ENCODE results near the gene PSEN2. TPM values are rescaled to one million over a fixed set of nuclear protein-coding genes. Genes with fewer than 3 reads are reported as not detected.

PSEN2 gene
- total RNA-seq, 2 experiments from 2014 or later = 0.64 to 0.69 TPM

DNA sequence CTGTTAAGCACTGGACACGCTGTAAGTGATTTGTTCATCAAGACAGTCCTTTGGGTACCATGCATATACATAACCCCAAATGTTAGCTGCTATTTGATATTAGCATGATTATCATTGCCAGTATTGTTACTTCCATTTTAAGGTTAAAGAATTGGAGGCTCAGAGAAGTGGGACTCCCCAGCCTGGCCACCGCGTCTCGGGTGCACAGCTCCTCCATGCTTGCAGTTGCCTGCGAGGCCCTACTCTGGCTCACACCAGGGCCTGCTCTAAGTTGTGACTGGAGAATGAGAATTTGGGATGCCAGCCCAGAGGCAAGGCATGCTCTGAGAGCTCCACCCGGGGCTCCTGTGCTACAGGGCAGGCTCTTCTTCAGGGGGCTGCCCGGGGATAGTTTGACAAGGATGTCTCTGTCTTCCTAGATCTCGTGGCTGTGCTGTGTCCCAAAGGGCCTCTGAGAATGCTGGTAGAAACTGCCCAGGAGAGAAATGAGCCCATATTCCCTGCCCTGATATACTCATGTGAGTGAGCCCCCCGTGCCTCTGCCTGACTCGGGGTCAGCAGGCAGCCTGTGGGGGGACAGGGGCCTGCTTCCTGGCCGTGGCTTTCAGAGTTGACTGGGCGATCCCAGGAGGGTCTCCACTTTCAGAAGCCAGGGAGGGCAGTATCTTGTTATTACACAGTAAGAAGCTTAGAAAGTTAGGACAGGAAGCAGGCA is 19.4 kb downstream of the PSEN2 start:
- Mint-ChIP-seq H3K9me3 (no peaks in the 10 kb centered on the region), H3K27ac (no peak overlapping the region), H3K4me3 (no peak overlapping the region), H3K36me3 (ENCODE audit: low read depth) (no peaks in the 10 kb centered on the region), H3K4me1 (ENCODE audit: low read depth) (peaks cover 18% of the 10 kb centered on the region), H3K27me3 (ENCODE audit: low read depth) (no peaks in the 10 kb centered on the region)
- DNase-seq = no peak
- CTCF ChIA-PET = interaction anchor here (0.6 kb wide), 1 partner anchor 198 kb away, joined by 4 read pairs; no protein-coding TSS in a partner anchor
- intact Hi-C loops (cut with micrococcal nuclease) = no loop called here

DNA sequence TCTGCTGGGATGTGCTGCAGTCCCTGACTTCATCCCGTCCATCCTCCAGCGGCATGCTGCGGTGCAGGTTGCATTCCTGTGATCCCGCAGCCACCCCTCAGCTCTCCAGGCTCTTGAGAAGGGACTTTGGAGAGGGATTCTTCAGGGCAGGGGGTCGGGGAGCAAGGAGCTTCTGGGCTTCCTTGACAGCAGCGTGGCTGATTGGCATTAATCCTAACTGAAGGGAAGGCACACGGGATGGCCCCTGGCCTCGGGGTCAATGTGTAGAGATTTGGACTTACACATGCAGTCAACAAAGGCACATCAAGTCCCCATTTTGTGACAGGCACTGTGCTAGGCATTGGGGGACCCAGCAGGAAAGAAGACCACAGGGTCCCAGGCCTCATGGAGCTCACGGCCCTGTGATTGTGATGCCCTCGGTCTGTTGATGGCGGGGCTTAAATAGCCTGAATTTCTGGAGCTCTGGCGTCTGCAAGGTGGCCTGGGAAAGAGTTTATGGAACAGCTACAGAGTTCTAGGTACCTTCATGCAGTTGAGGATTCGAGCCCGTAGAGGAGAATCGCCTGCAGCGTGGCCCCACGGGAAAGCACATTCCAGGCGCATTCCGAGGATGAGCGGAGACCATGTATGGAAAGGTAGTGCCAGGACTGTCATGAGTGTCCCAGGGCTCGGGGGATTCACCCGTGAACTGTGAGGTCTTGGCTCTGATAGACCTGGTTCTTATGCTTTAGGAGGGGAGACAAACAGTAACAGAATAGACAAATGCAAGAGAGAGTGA is 20.1 kb downstream of the PSEN2 start:
- H3K27ac Mint-ChIP-seq = no peak overlapping the region
- intact Hi-C loops (cut with micrococcal nuclease) = no loop called here
- H3K4me3 Mint-ChIP-seq = no peak overlapping the region
- no peaks in the 10 kb centered on the region for H3K9me3 Mint-ChIP-seq
- H3K27me3 Mint-ChIP-seq (ENCODE audit: low read depth) = no peaks in the 10 kb centered on the region
- DNase-seq = no peak
- CTCF ChIA-PET = no interaction called here
- no peaks in the 10 kb centered on the region for H3K36me3 Mint-ChIP-seq (ENCODE audit: low read depth)
- peaks cover 10% of the 10 kb centered on the region for H3K4me1 Mint-ChIP-seq (ENCODE audit: low read depth)

DNA sequence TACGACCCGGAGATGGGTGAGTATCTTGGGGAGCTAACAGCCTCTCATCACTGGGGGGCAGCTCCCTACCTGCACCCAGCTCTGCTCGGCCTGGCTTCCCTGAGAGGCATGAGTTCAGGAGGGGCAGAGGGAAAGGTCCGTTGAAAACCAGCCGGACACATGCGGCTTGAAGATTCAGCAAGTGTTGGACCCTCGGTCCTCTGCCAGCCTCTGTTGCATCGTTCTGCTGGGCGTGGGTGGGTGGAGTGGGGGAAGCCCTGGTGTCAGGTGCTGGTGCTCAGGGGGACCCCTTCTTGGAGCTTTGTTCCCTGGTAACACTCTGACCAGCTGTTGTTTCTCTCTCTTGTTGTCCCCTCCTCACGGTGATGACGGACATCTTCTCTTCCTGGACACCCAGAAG is 20.9 kb downstream of the PSEN2 start:
- H3K4me1 Mint-ChIP-seq (ENCODE audit: low read depth) = peaks cover 2% of the 10 kb centered on the region
- H3K27me3 Mint-ChIP-seq (ENCODE audit: low read depth) = no peaks in the 10 kb centered on the region
- H3K36me3 Mint-ChIP-seq (ENCODE audit: low read depth) = no peaks in the 10 kb centered on the region
- H3K4me3 Mint-ChIP-seq = no peak overlapping the region
- H3K9me3 Mint-ChIP-seq = no peaks in the 10 kb centered on the region
- no peak for DNase-seq
- H3K27ac Mint-ChIP-seq = no peak overlapping the region
- intact Hi-C loops (cut with micrococcal nuclease) = no loop called here
- CTCF ChIA-PET = no interaction called here

DNA sequence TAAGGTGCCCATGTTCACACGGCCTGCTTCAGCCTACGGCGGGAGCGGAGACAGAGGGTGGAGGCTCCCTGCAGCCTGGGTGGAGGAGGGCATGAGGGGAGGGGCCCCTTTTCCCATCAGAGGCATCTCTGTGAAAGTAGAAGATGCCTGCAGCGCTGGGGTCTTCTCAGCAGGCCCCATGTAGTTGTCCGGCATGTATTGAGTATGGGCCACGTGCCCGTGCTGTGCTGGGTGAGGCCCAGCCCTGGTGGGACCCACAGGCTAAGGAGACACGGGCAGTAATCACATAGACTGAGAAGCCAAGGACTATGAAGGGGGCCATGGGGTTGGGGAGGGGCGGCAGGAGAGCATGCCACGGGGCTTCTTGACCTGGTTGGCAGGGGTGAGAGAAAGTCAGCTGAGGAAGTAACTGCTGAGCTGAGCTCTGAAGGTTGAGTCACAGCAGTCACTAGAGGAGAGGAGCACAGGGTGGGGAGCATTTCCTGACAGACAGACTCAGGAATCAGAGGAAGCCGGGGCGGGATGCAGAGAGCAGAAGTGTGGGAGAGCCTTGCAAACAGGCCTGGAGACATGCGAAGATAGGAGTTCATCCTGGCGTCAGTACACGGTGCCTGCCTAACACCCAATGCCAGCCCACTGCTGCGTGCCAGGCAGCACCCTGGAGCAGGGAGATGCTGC is 21.6 kb downstream of the PSEN2 start:
- no peaks in the 10 kb centered on the region for H3K27me3 Mint-ChIP-seq (ENCODE audit: low read depth)
- no peak overlapping the region for H3K27ac Mint-ChIP-seq
- intact Hi-C loops (cut with micrococcal nuclease) = no loop called here
- CTCF ChIA-PET = no interaction called here
- H3K4me3 Mint-ChIP-seq = no peak overlapping the region
- no peaks in the 10 kb centered on the region for H3K9me3 Mint-ChIP-seq
- H3K4me1 Mint-ChIP-seq (ENCODE audit: low read depth) = no peaks in the 10 kb centered on the region
- no peak for DNase-seq
- no peaks in the 10 kb centered on the region for H3K36me3 Mint-ChIP-seq (ENCODE audit: low read depth)

DNA sequence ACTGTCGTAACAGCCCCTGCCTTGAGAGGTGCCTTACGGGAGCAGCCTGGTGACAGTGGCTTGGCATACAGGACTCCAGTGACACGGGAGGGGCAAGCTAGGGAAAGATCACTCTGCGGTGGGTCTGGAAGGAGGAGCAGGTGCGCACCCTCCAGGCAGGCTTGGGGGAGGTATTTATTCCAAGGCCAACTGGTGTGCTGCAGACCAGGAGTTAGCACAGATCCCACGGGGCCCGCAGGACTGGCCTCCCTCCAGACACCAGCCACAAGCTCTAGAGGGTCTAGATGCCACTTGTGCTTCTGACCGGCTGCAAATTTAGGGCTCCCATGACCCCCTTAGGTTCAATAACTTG is 22.1 kb downstream of the PSEN2 start:
- H3K9me3 Mint-ChIP-seq = no peaks in the 10 kb centered on the region
- H3K4me3 Mint-ChIP-seq = no peak overlapping the region
- DNase-seq = no peak
- H3K27ac Mint-ChIP-seq = no peak overlapping the region
- CTCF ChIA-PET = no interaction called here
- no peaks in the 10 kb centered on the region for H3K27me3 Mint-ChIP-seq (ENCODE audit: low read depth)
- H3K36me3 Mint-ChIP-seq (ENCODE audit: low read depth) = no peaks in the 10 kb centered on the region
- no peaks in the 10 kb centered on the region for H3K4me1 Mint-ChIP-seq (ENCODE audit: low read depth)
- intact Hi-C loops (cut with micrococcal nuclease) = no loop called here

DNA sequence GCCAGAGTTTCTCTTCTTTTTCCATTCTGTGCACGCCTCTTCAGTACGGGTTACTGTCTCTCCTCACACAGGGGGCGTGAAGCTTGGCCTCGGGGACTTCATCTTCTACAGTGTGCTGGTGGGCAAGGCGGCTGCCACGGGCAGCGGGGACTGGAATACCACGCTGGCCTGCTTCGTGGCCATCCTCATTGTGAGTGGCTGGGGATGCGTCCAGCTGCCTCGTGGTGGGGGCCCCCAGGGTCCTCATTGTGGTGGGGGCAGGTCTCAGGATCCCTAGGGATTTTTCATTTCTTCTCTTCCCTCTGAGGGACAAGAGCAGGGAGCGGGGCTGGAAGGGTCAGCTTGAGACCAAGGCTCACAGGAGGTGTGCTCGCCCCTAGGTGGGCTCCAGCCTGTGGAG is 23.5 kb downstream of the PSEN2 start:
- no peak overlapping the region for H3K4me3 Mint-ChIP-seq
- no peaks in the 10 kb centered on the region for H3K9me3 Mint-ChIP-seq
- CTCF ChIA-PET = interaction anchor here (0.6 kb wide), 1 partner anchor 137 kb away, joined by 4 read pairs; no protein-coding TSS in a partner anchor
- no peak for DNase-seq
- no peaks in the 10 kb centered on the region for H3K36me3 Mint-ChIP-seq (ENCODE audit: low read depth)
- intact Hi-C loops (cut with micrococcal nuclease) = no loop called here
- no peak overlapping the region for H3K27ac Mint-ChIP-seq
- no peaks in the 10 kb centered on the region for H3K27me3 Mint-ChIP-seq (ENCODE audit: low read depth)
- no peaks in the 10 kb centered on the region for H3K4me1 Mint-ChIP-seq (ENCODE audit: low read depth)

DNA sequence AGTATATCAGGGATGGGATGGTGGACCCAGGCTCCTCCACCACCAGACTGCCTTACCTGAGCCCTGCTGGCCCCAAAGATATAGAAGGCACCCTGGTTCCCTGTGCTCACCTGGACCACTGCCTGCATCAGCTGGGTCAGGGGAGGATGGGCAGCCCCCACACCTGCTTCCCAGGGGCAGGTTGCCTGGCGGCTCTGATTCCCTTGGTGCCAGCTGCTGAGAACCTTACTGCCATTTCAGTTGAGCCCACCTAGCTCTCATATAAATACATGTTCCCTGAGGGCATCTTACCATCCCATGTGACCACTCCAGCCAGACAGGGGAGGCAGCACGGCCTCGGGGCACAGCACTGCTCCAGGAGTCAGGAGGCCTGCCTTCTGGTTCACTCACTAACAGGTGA is 24.4 kb downstream of the PSEN2 start:
- Mint-ChIP-seq H3K9me3 (no peaks in the 10 kb centered on the region), H3K4me3 (no peak overlapping the region), H3K36me3 (ENCODE audit: low read depth) (no peaks in the 10 kb centered on the region), H3K27ac (no peak overlapping the region), H3K27me3 (ENCODE audit: low read depth) (no peaks in the 10 kb centered on the region), H3K4me1 (ENCODE audit: low read depth) (no peaks in the 10 kb centered on the region)
- intact Hi-C loops (cut with micrococcal nuclease) = no loop called here
- no peak for DNase-seq
- CTCF ChIA-PET = no interaction called here

DNA sequence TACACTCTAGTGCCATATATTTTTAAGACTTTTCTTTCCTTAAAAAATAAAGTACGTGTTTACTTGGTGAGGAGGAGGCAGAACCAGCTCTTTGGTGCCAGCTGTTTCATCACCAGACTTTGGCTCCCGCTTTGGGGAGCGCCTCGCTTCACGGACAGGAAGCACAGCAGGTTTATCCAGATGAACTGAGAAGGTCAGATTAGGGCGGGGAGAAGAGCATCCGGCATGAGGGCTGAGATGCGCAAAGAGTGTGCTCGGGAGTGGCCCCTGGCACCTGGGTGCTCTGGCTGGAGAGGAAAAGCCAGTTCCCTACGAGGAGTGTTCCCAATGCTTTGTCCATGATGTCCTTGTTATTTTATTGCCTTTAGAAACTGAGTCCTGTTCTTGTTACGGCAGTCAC is 25.2 kb downstream of the PSEN2 start:
- no peaks in the 10 kb centered on the region for H3K36me3 Mint-ChIP-seq (ENCODE audit: low read depth)
- no peak for DNase-seq
- no peaks in the 10 kb centered on the region for H3K4me1 Mint-ChIP-seq (ENCODE audit: low read depth)
- no peaks in the 10 kb centered on the region for H3K9me3 Mint-ChIP-seq
- H3K27me3 Mint-ChIP-seq (ENCODE audit: low read depth) = no peaks in the 10 kb centered on the region
- no peak overlapping the region for H3K27ac Mint-ChIP-seq
- H3K4me3 Mint-ChIP-seq = no peak overlapping the region
- CTCF ChIA-PET = interaction anchor here (1.2 kb wide), 1 partner anchor 287 kb away, joined by 3 read pairs; no protein-coding TSS in a partner anchor
- intact Hi-C loops (cut with micrococcal nuclease) = no loop called here

DNA sequence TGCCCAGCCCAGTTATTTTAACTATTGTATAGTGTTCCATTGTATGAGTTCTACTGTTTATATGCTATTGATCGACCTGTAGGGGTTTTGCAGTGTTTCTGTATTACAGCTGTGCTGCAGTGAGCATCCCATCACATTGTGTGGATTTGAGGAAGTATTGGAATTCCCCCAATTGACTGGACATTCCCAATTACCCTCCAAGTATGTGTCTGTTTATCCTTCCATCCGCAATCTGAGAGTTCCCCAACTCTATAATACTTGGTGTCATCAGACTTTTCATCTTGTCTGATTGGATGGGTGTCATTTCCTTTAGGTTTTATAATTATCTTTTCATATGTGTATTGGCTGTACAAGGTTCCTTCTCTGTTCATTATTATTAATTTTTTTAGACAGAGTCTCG is 27.8 kb downstream of the PSEN2 start:
- H3K27ac Mint-ChIP-seq = no peak overlapping the region

DNA sequence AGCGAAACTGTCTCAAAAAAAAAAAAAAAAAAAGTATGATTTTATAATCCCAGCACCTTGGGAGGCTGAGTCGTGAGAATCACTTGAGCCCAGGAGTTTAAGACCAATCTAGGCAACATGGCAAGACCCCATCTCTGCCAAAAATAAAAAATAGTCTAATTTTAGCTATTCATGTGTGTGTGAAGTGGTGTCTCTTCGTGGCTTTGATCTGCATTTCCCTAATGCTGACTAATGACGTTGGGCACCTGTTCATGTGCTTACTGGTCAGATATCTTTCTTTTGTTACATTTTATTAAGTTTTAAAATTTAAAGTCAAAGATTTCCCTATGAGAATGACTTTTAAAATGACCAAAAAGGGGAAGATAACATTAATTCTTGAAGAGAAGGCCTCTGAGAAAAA is 31.0 kb downstream of the PSEN2 start:
- no peaks in the 10 kb centered on the region for H3K9me3 Mint-ChIP-seq
- H3K4me3 Mint-ChIP-seq = no peak overlapping the region
- CTCF ChIA-PET = interaction anchor here (0.7 kb wide), 1 partner anchor 403 kb away, joined by 4 read pairs; no protein-coding TSS in a partner anchor
- H3K36me3 Mint-ChIP-seq (ENCODE audit: low read depth) = no peaks in the 10 kb centered on the region
- H3K27ac Mint-ChIP-seq = no peak overlapping the region
- intact Hi-C loops (cut with micrococcal nuclease) = no loop called here
- no peaks in the 10 kb centered on the region for H3K4me1 Mint-ChIP-seq (ENCODE audit: low read depth)
- DNase-seq = no peak
- H3K27me3 Mint-ChIP-seq (ENCODE audit: low read depth) = no peaks in the 10 kb centered on the region

More for the DNA sequence above, 27.8 kb downstream of the PSEN2 start:
- Mint-ChIP-seq H3K27me3 (ENCODE audit: low read depth) (no peaks in the 10 kb centered on the region), H3K9me3 (no peaks in the 10 kb centered on the region), H3K4me3 (no peak overlapping the region), H3K36me3 (ENCODE audit: low read depth) (no peaks in the 10 kb centered on the region), H3K4me1 (ENCODE audit: low read depth) (no peaks in the 10 kb centered on the region)
- intact Hi-C loops (cut with micrococcal nuclease) = no loop called here
- no peak for DNase-seq
- CTCF ChIA-PET = no interaction called here

DNA sequence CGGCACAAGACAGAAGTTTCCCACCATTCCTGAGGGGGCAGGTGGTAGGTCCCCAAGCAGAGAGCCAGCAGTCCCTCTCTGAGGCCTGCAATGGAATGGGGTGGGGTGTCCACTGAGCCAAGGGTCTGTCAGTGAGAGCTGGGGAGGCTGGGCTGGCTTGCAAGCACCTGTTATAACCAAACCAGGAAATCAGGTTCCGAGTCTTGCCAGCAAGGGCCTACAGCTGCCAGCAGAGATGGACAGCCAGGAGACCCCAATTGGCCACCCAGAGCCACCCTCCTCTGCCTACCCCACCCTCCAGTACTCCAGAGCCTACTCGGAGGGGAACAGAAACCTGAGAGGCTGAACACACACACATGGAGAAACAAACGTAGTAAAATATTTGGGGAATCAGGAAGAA is 32.2 kb downstream of the PSEN2 start:
- no peaks in the 10 kb centered on the region for H3K9me3 Mint-ChIP-seq
- DNase-seq = no peak
- H3K4me1 Mint-ChIP-seq (ENCODE audit: low read depth) = no peaks in the 10 kb centered on the region
- CTCF ChIA-PET = no interaction called here
- intact Hi-C loops (cut with micrococcal nuclease) = no loop called here
- no peak overlapping the region for H3K27ac Mint-ChIP-seq
- H3K4me3 Mint-ChIP-seq = no peak overlapping the region
- no peaks in the 10 kb centered on the region for H3K36me3 Mint-ChIP-seq (ENCODE audit: low read depth)
- H3K27me3 Mint-ChIP-seq (ENCODE audit: low read depth) = no peaks in the 10 kb centered on the region

DNA sequence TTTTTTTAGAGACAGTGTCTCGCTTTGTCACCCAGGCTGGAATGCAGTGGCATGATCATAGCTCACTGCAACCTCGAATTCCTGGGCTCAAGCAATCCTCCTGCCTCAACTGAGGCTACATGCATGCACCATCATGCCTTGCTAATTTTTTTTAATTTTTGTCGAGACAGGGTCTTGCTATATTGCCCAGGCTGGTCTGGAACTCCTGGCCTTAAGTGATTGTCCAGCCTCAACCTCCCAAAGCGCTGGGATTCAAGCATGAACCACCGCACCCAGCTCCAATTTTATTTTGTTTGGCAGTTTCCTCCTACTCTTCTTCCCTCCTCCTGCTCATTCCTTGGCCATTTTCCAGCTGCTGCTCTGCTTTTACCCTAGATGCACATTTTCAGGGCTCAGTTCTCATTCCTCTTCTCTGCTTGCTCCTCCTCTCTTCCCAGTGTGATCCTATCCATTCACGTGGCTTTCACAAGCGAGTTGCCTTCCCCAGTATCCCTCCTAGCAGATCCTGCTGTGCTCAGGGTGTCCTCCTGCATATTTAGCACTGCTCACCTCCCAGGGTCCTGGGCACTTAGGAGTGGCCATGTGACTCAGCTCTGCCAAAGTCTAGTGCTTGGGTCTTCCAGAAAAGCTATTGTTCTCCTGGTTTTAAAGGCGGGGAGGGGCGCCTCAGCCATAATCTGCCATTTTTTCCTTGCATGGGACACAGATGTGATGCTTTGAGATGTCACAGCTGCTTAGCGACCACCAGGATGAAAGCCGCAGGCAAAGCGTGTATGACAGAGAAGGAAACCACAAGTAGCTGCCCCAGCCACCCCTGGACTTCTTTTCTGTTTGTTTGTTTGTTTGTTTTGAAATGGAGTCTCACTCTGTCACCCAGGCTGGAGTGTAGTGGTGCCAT is 33.7 kb downstream of the PSEN2 start:
- H3K36me3 Mint-ChIP-seq (ENCODE audit: low read depth) = no peaks in the 10 kb centered on the region
- no peaks in the 10 kb centered on the region for H3K9me3 Mint-ChIP-seq
- CTCF ChIA-PET = no interaction called here
- no peak for DNase-seq
- intact Hi-C loops (cut with micrococcal nuclease) = no loop called here
- no peaks in the 10 kb centered on the region for H3K4me1 Mint-ChIP-seq (ENCODE audit: low read depth)
- no peak overlapping the region for H3K27ac Mint-ChIP-seq
- no peaks in the 10 kb centered on the region for H3K27me3 Mint-ChIP-seq (ENCODE audit: low read depth)
- H3K4me3 Mint-ChIP-seq = no peak overlapping the region

Data from activated naive CD4-positive, alpha-beta T cell treated with anti-CD3 and anti-CD28 coated beads for 36 hours (primary cell).